Activated CD4-positive, alpha-beta T cell treated with anti-CD3 and anti-CD28 coated beads for 1 hour (primary cell): ENCODE measurements around the gene PRX.
"Not testable (repeated sequence)": the region's sequence is repeated elsewhere in the genome, so short reads cannot be mapped to it uniquely, and the experiment has no call there.

Source experiments
- DNase-seq: peaks from one replicate; pipeline ENCODE4 v3.0.0-alpha.2; 2020

PRX gene

DNA sequence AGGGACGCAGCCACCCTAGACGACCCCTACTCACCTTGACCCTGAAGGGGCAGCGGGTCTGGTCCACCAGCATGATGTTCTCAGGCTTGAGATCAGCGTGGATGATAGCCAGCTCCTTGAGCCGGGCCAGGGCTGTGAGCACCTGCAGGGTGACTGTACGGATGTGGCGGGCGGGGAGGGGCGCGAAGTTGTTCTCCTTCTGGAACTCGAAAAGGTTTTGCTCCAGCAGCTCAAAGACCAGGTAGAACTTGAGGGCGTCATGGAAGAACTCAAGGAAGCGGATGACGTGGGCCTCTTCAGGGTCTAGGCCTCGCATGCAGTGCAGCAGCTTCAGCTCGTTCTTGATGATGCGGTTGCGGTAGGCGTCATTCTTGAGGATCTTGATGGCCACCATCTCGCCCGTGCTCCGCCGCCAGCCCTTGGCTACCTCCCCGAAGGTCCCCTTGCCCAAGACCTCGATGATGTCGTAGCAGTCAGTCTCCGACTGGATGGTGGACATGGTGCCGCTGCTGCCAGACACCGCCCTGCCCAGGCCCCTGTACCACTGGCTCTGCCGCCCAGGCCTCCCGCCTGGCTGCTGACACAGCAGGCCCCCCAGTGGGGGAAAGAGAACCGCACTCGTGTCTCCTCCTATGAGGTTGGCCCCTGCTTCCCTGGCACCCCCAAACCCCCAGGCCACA, 23.6 kb downstream of the PRX start:
- no peak for DNase-seq

DNA sequence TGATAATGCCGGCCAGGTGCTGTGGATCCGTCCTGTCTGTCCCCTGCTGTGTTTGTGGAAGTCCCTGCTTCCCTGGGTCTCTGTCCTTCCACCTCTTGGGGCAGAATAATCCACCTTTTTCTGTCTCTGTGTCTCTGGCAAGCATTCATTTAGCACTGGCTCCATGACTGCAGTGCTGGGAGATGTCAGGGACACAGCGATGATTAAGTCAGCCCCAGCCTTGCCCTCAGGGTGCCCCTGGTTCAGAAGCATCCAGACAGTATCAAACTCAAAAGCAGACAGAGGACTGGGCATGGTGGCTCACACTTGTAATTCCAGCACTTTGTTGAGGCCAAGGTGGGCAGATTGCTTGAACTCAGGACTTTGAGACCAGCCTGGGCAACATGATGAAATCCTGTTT, 24.7 kb downstream of the PRX start:
- DNase-seq = no peak

DNA sequence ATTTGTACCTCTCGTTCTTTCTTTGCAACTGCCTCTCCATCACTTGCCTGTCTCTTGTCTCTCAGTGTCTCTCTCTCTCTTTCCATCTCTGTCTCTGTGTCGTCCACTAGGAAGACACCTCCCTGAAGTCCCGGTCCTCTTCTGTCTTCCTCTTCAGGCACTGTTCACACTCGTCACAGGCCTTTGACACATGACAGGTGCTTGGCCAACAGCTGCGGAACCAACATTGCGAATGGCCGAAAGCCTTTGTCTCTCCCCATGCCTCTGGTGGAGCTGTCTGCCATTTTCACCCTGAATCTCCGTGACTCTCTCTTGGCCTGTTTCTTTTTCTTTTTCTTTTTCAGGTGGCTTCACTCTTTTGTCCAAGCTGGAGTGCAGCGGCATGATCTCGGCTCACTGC, 26.0 kb downstream of the PRX start:
- no peak for DNase-seq

DNA sequence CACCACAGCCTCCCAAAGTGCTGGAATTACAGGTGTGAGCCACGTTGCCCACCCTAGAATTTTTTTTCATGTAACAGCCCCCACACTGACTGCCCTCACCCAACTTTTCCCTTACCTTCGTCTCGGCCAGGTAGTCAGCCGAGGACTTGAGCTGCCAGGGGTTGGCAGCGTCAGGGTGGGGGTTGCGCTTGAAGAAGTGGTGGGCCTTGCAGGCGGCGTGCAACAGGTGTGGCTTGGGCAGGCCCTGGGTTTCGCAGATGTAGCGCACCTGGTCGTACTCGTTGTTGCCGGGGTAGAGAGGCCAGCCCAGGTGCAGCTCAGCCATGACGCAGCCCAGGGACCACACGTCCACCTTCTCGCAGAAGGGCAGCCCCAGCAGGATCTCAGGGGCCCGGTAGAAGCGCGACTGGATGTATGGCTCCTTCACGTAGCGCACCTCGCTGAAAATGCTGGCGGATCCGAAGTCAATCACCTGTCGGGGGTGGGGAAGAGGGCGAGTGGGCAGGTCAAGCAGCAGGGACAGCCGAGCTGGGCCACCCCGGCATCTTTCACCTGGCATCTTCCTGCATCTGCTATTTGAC, 29.4 kb downstream of the PRX start:
- no peak for DNase-seq

DNA sequence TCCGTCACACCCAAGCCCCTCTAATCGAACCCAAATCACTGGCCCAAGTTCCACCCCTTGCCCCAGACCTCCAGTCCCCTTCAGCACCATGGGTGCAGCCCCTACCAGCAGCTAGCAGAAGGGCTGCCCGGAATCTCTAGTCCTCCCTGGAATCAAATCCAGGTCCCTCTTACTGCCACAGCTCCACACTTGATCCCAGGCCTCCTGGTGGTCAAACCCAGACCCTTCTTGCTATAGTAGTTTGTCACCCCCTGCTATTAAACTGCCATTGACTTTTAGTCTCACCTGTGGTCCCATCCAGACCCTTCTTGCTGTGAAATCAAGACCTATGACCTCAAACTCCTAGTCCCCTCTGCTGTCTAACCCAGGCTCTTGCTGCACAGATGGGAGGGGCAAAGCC, 31.9 kb downstream of the PRX start:
- DNase-seq = no peak

DNA sequence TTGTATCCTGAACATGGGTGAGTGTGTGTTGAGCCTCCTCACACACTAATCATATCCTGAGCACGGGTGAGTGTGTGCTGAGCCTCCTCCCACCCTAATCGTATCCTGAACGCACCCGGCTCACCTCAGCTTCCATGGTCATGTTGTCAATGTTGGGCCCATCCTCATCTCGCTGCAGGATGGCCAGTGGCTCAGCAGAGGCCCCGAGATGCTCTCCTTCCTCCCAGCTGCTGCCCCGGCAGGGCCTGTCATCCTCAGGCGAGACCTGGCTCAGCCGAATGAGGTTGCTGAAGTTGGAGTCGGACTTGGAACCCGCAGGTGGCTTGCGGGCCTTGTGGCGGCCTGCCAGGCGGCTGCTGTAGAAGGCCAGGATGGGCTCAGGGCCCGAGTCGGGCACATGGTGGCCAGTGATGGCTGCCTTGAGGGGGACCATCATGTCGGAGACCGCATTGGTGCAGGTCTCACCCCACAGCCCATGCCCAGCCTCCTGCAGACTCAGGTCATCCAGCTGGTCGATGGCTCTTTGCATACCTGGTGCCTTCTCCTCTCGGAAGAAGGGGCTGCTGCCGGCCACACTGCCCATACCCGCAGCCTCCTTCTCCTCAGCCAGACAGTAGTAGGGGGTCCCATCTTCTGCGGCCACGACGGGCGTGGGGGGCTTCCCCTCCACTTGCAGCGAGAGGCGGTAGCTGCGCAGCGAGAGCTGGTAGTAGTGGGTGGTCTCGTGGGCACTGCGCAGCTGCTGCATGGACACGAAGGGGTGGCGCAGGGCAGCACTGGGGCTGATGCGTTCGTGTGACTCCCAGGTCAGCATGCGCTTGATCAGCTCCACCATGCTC, 32.8 kb downstream of the PRX start:
- DNase-seq = no peak

DNA sequence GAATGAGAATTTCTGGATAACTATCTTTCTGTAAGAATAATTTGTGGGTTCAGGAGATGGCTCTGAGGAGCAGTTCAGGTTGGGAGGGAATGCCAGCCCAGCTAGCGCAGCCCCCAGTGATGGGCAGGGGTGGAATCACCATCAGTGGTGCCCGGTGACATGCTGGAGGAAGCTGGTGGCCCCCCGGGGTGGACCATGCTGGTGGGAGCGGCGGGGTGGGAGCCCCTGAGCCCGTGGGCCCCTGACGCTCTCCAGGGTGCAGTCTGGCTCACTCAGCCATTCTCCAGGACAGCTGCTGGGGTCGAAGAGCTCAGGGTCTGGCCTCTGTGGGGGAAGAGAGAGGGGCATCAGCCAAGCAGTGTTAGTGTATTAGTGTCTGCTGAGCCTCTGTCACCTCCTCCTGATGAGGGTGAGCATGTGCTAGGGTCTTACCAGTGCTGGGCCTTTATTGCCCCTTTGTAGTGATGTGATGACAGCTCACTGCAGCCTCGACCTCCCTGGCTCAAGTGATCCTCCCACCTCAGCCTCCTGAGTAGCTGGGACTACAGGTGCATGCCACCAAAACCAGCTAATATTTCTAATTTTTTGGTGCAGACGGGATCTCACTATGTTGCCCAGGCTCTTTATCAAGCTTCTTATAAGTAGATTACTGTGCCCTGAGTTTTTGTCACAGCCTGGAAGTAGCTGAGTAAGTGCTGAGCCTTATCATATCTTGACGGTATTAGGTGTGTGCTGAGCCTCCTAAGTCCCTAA, 33.6 kb downstream of the PRX start:
- no peak for DNase-seq

DNA sequence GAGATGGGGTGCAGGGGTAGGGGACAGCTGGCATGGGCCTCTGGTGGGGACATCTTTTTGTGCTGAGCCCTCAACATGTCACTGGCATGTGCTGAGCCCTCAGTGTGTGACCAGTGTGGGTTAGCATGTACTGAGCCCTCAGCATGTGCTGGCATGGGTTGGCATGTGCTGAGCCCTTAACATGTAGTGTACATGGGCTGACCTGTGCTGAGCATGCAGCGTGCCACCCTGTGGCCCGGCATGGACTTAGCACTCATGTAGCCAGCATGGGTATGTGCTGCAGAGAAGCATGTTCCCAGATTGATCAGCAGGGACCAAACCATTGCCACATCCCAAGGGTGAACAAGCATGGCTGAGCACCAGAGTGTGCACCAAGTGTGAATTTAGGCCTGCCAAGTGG, 34.7 kb downstream of the PRX start:
- DNase-seq = no peak

DNA sequence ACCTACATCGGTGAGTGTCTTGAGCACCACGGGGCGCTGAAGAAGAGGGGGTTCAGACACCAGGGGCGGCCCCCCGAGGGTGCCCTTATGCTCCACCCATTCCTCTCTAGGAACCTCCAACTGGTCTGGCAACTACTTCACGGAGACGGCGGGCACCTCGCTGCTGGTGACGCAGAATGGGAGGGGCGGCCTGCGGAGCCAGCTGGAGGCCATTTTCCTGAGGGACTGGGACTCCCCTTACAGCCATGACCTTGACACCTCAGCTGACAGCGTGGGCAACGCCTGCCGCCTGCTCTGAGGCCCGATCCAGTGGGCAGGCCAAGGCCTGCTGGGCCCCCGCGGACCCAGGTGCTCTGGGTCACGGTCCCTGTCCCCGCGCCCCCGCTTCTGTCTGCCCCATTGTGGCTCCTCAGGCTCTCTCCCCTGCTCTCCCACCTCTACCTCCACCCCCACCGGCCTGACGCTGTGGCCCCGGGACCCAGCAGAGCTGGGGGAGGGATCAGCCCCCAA, 35.2 kb downstream of the PRX start:
- DNase-seq = no peak

DNA sequence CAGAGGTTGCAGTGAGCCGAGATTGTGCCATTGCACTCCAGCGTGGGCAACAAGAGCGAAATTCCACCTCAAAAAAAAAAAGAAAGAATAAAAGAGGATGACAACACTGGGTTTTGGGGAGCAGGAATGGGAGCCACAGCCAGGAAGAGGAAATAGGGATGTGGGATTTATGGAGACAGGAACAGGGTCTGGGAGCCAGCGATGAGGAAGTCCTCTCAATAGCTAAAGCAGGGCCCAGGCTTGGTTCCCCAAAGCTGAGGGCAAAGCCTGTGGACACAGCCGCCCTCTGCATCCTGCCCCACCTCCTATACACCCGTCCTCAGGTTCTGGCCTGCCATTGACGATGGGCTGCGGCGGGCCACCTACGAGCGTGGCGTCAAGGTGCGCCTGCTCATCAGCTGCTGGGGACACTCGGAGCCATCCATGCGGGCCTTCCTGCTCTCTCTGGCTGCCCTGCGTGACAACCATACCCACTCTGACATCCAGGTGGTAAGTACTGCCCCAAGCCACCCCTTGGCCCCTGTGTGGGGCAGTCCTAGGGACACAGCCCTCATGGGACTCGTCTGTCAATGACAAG, 36.8 kb downstream of the PRX start:
- DNase-seq = no peak

DNA sequence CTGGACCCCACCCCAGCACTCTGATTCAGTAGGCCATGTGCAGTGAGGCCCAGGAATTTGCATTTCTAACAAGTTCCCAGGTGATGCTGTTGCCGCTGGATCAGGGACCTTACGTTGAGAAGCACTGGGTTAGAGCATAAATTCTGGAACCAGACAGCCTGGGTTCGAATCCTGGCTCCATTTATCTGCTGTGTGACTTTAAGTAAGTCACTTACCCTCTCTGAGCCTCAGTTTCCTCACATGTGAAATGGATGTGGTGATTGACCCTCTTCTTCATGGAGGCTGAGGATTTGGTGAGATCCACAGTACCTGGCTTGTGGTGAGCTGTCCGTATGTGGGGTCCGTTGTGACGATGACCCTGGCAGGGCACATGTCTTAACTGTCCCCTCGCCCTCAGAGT, 39.1 kb downstream of the PRX start:
- no peak for DNase-seq

DNA sequence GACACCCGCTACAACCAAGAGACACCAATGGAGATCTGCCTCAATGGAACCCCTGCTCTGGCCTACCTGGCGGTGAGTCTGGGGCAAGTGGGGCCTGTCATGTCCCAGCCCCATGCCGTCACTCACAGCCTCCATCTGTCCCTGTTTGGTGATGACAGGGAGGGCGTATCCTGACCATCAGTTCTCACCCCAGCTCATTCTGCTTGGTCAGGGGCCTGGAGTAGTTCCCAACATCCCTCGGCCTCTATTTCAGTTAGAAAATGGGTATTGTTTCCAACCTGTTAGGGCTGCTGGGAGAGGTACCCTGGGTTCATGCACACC, 41.4 kb downstream of the PRX start:
- DNase-seq = no peak

DNA sequence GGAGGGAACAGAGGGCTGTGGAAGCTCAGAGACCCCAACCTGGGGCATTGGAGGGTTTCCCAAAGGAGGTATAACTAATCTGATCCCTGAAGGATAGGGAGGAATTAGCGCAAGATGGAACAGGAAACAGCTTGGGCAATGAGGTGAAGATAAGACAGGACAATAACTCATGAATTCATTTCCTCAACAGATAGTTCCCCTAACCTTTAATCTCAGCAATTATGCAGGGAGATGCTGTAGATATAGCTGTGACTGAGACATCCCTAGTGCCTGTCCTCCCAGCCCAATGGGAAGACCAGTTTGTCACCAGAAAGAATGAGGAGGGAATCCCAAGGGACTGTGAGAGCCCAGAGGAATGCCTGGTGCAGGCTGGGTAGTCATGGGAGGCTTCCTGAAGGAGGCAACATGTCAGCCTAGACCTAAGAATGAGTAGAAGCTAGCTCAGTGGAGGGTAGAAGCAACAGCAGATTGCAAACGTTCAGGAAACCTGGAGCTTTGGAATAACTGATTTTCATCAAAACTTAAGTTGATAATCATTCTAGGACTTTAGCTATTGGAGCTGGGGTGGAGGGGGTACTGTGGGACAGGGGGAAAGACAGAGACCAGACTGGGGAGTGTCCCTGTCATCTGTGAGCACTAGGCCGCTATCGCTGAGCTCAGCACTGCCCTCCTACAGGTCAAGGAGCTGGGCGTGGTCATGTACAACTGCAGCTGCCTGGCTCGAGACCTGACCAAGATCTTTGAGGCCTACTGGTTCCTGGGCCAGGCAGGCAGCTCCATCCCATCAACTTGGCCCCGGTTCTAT, 42.0 kb downstream of the PRX start:
- DNase-seq = no peak

DNA sequence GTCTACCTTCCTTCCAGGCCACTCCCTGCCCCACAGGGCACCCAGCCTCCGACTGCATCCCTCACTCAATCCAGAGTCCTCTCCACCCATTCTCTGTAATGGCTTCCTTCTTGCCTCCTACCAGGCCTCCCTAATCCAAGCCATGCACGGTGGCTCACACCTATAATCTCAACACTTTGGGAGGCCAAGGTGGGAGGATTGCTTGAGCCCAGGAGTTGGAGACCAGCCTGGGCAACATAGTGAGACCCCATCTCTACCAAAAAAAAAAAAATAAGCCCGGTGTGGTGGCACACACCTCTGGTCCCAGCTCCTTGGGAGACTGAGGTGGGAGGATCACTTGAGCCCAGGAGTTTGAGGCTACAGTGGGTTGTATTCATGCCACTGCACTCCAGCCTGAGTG, 42.9 kb downstream of the PRX start:
- DNase-seq = not testable (repeated sequence)

DNA sequence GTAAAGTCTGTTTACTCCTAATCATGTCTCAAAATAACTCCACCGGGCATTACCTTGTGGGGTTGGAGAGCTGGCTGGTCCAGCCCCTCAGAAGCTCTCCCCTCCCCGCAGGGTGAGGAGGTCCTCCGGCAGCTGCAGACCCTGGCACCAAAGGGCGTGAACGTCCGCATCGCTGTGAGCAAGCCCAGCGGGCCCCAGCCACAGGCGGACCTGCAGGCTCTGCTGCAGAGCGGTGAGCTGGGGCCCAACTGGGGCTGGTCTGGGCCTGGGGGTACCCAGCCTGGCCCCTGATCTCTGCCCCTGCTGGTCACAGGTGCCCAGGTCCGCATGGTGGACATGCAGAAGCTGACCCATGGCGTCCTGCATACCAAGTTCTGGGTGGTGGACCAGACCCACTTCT, 43.4 kb downstream of the PRX start:
- no peak for DNase-seq

DNA sequence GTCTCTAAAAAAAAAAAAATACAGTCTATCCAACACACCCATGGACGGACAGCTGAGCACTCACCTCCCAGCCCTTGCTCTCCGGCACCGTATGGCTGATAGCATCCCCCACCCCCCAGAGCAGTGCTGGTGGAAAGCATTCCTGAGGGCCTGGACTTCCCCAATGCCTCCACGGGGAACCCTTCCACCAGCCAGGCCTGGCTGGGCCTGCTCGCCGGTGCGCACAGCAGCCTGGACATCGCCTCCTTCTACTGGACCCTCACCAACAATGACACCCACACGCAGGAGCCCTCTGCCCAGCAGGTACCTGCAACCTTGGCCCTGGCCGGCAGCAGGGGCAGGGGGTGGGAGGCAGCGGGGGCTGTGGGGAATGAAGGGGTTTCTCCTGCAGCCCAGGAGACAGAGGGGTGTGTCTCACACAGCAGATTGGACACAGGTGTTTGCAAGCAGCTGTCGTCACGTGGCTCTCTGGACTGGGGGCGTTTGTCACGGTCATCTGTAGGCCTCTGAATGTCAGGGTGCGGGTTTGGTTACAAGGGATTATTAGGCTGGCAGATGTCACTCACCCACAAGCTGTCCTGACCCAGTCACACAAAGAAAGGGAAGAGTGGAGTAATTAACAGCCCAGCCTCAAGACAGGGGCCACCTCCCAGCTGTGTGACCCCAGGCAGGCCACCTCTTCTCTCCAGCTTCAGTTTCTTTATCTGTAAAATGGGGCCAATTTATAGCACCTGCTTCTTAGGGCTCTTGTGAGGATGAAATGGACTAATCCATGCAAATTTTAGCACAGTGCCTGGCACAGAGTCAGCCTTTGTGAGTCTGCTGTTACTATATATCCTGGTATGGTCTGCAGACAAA, 45.4 kb downstream of the PRX start:
- no peak for DNase-seq

DNA sequence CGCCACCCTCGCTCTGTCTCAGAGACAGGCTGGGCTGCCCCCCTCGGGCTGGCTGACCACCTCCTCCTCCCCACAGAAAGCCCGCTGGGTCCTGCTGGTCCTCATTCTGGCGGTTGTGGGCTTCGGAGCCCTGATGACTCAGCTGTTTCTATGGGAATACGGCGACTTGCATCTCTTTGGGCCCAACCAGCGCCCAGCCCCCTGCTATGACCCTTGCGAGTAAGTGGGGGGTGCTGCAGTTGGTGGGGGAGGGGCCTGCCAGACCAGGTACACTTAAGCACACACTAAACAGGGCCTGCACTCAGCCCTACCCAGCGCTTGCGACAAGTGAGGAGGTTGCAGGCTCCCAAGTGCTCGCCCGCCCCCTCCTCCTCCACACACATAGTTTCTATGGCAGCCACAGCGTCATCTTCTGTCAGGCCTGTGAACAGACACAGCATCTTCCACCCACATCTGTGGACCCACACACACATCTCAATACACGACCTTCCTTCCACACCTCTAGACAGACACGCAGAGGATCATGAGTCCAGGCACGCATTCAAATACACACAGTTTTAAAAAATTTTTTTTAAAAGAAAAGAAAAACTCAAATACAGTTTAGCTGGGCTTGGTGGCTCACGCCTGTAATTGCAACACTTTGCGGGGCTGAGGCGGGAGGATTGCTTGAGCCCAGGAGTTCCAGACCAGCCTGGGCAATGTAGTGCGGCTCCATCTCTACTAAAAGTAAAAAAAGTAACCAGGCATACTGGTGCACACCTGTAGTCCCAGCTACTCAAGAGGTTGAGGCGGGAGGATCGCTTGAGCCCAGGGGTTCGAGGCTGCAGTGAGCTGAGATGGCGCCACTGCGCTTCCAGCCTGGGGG, 46.2 kb downstream of the PRX start:
- no peak for DNase-seq

DNA sequence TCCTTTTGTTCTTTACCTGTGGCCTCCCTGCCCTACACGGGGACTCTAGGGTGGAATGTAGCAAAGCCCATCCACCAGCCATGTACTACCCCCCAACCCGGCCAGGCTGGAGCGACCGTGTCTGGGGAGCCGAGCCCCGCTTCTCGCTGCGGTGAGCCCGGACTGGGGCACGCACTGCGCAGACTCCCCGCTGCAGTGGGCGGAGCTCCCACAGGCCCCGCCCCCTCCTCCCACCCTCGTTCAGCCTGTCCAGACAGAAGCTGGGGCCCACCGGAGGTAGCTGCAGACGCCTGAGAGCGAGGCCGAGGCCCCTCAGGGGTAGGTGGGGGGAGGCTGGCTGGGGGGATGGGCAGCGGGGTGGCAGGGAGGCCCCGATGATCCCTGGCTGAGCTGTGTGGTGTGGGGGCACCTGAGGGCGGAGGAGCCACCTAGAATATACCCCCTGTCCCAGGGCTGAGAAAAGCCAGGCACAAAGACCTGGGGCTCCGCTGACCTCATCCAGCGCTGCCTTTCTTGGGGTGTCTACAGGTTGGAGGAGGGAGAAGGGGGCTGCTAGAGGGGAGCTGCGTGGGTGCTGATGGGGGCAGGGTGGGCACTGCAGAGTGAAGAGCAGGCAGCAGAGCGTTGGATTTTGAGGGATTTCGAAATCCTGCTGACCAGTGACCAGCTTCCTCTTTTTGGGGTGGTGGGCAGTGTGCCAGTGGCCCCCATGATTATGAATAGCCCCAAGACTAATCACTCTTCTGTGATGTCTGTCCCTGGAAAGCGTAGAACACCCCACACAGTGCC, 47.4 kb downstream of the PRX start:
- no peak for DNase-seq

DNA sequence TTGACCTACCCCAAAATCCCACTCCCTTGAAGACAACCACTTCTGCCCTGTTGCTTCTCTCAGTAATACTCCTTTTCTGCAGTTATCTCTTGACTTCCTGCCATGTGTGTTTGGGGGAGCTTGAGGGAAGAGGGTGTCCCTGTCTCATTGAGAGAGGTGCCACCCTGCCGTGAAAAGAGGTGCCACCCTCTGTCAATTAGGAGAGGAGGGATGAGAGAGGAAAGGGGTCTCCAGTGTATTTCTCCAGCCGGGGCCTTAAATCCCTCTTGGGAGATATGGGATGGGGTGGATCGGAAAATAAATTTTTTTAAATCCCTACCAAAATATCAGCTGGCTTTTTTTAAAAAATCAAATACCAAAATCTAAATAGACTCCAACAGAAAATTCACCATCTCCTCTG, 48.2 kb downstream of the PRX start:
- no peak for DNase-seq
